ENCODE data around the gene NPHP4. TPM values are rescaled to one million over a fixed set of nuclear protein-coding genes. Genes with fewer than 3 reads are reported as not detected.

Gene NPHP4
- total RNA-seq, 1 experiment from 2014 or later = 5.3 TPM

Other genes with a start within 250 kb of the NPHP4 start
- 8.3 and 12.7 TPM in 2 replicates for gene KCNAB2, start 53.5 kb upstream of the NPHP4 start, total RNA-seq (2014; rRNA removed; shearing (Covaris generic))
- 0.27 and 0.29 TPM in 2 replicates for gene CHD5, start 187.9 kb upstream of the NPHP4 start, total RNA-seq (2014; rRNA removed; shearing (Covaris generic))
- gene RPL22, start 207.2 kb upstream of the NPHP4 start, total RNA-seq (2014; rRNA removed; shearing (Covaris generic)) = 158 and 240 TPM in 2 replicates
- 6.2 and 11.7 TPM in 2 replicates for gene RNF207, start 213.7 kb upstream of the NPHP4 start, total RNA-seq (2014; rRNA removed; shearing (Covaris generic))
- 88.7 and 106 TPM in 2 replicates for gene ICMT, start 243.5 kb upstream of the NPHP4 start, total RNA-seq (2014; rRNA removed; shearing (Covaris generic))